DLD1 (cell line): ENCODE data around the gene PTK6.

Experiments used
- in situ Hi-C: cut with HindIII; loops from 2 replicates; pipeline ENCODE4 v1.10.0; 2017; ENCODE audit warnings: low sequenced_read_pairs

Gene PTK6

GRCh38 chr20:63570281-63571086 is 33.3 kb upstream of the PTK6 start:
- in situ Hi-C loops: no loop called here

GRCh38 chr20:63568986-63569949 is 32.1 kb upstream of the PTK6 start:
- in situ Hi-C loops: no loop called here

- in situ Hi-C loops: no loop called here
Measured at GRCh38 chr20:63568170-63568981, 31.2 kb upstream of the PTK6 start.

- in situ Hi-C loops: no loop called here
Measured at GRCh38 chr20:63567386-63568169, 30.4 kb upstream of the PTK6 start.

GRCh38 chr20:63567136-63567385 is 29.9 kb upstream of the PTK6 start:
- in situ Hi-C loops: no loop called here

- in situ Hi-C loops: no loop called here
Measured at GRCh38 chr20:63566395-63567135, 29.4 kb upstream of the PTK6 start.

GRCh38 chr20:63565699-63566335 is 28.6 kb upstream of the PTK6 start:
- in situ Hi-C loops: no loop called here

- in situ Hi-C loops: no loop called here
Measured at GRCh38 chr20:63565021-63565698, 28.0 kb upstream of the PTK6 start.

GRCh38 chr20:63564036-63564810 is 27.0 kb upstream of the PTK6 start:
- in situ Hi-C loops: no loop called here

GRCh38 chr20:63563225-63563935 is 26.2 kb upstream of the PTK6 start:
- in situ Hi-C loops: no loop called here

GRCh38 chr20:63562461-63563224 is 25.5 kb upstream of the PTK6 start:
- in situ Hi-C loops: no loop called here

- in situ Hi-C loops: no loop called here
Measured at GRCh38 chr20:63561624-63562396, 24.6 kb upstream of the PTK6 start.

GRCh38 chr20:63560856-63561609 is 23.9 kb upstream of the PTK6 start:
- in situ Hi-C loops: no loop called here

GRCh38 chr20:63560333-63560805 is 23.2 kb upstream of the PTK6 start:
- in situ Hi-C loops: no loop called here
